Measurements from ENCODE around the gene STUM.

DNA sequence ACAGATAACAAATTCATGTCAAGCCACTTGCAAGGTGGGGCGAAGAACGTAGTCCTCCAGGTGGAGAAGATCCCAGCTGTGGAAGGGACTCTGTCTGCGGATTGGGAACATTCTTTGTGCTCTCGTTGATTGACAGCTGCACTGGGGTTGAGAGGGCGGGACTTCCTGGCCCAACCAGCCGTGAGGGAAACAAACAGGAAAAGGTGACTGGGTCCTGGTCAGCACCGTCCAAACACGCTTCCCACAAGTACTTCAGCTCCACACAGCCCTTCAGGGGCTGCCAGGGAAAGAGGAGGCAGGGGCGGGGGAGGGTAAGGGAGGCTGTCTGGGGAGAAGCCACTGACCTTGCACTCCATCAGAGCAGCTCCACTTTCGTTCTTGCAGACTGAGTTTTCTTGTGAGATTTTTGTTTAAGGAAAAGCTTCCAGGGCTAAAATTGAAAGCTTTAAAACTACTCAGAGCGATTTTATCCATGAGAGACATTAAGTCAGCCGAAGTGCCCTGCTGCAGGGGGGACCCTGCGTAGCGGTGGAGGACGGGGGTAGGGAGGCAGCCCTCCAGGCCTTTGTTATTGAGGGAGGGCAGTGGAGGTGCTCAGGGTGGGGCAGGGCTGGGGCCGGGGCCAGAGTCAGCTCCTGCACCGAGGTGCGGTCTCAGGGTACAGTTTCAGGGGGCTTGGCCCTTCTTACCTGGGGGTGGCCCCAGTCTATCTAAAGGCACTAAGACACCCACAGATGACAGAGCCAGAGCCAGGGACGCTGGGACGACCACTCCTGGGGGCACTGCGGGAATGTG is 21.6 kb upstream of the STUM start:
- TF ChIP-seq SP1 (IDR thresholded peaks at IDR 0.05; ENCODE audit: low read depth, low read length) (no peak), CEBPB (IDR thresholded peaks at IDR 0.05; ENCODE audit: low read depth, low read length) (no peak), POLR2A (IDR thresholded peaks at IDR 0.05; ENCODE audit: control extremely low read depth in 1 of 2, low read depth in 2 of 2, low read length in 2 of 2) (no peak), RAD21 (IDR thresholded peaks at IDR 0.05 in 1 of 2, conservative IDR thresholded peaks at IDR 0.05 in 1 of 2; ENCODE audit: low read depth in 2 of 2, low read length in 2 of 2) (no peak), POLR2AphosphoS5 (IDR thresholded peaks at IDR 0.05; ENCODE audit: low read depth, low read length) (no peak), CBX5 (IDR thresholded peaks at IDR 0.05; ENCODE audit: low read depth, low read length) (no peak), EZH2 (IDR thresholded peaks at IDR 0.05; ENCODE audit: low read depth, low read length, severe bottlenecking) (no peak), SUZ12 (IDR thresholded peaks at IDR 0.05; ENCODE audit: low read length) (no peak), MAFK (IDR thresholded peaks at IDR 0.05; ENCODE audit: low read depth, low read length) (no peak), GTF2F1 (IDR thresholded peaks at IDR 0.05; ENCODE audit: borderline replicate concordance, low read depth, low read length) (no peak)
- TF ChIP-seq, protein P1, sequence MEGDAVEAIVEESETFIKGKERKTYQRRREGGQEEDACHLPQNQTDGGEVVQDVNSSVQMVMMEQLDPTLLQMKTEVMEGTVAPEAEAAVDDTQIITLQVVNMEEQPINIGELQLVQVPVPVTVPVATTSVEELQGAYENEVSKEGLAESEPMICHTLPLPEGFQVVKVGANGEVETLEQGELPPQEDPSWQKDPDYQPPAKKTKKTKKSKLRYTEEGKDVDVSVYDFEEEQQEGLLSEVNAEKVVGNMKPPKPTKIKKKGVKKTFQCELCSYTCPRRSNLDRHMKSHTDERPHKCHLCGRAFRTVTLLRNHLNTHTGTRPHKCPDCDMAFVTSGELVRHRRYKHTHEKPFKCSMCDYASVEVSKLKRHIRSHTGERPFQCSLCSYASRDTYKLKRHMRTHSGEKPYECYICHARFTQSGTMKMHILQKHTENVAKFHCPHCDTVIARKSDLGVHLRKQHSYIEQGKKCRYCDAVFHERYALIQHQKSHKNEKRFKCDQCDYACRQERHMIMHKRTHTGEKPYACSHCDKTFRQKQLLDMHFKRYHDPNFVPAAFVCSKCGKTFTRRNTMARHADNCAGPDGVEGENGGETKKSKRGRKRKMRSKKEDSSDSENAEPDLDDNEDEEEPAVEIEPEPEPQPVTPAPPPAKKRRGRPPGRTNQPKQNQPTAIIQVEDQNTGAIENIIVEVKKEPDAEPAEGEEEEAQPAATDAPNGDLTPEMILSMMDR (IDR thresholded peaks at IDR 0.05; ENCODE audit: control extremely low read depth in 1 of 3, insufficient read depth in 1 of 3, low read depth in 1 of 3, low read length in 3 of 3): no peak
- TF ChIP-seq, protein P2, sequence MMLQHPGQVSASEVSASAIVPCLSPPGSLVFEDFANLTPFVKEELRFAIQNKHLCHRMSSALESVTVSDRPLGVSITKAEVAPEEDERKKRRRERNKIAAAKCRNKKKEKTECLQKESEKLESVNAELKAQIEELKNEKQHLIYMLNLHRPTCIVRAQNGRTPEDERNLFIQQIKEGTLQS (IDR thresholded peaks at IDR 0.05; ENCODE audit: insufficient read depth, low read depth, low read length): no peak

Measured in H1 (cell line).